GM12878 (cell line): Measurements from ENCODE around the gene SOX12. TPM values are rescaled to one million over a fixed set of nuclear protein-coding genes. Genes with fewer than 3 reads are reported as not detected.

Source experiments
- BRCA1 ChIP-seq: IDR thresholded peaks from 2 replicates; pipeline ENCODE4 v1.6.1; 2011; ENCODE audit warnings: low read depth, low read length, improper control_type of control experiment
- EED ChIP-seq: sonication (generic); IDR thresholded peaks from 2 replicates; pipeline ENCODE4 v1.6.1; 2016; ENCODE audit warnings: antibody characterized with exemption, low read depth
- POLR2A ChIP-seq: IDR thresholded peaks from 2 replicates; pipeline ENCODE4 v1.6.1; 2011; ENCODE audit warnings: low read depth, mild to moderate bottlenecking, low read length
- SIX5 ChIP-seq: IDR thresholded peaks from 2 replicates; pipeline ENCODE4 v1.6.1; 2011; ENCODE audit warnings: mild to moderate bottlenecking, low read depth, low read length, moderate library complexity; ENCODE audit not compliant: severe bottlenecking
- SREBF1 ChIP-seq: IDR thresholded peaks from 2 replicates; pipeline ENCODE4 v1.6.1; 2012; ENCODE audit warnings: mild to moderate bottlenecking, low read length
- STAT3 ChIP-seq: IDR thresholded peaks from 2 replicates; pipeline ENCODE4 v1.6.1; 2011; ENCODE audit warnings: low read depth, low read length, improper control_type of control experiment
- YY1 ChIP-seq: IDR thresholded peaks from 2 replicates; pipeline ENCODE4 v1.6.1; 2011; ENCODE audit warnings: low read depth, mild to moderate bottlenecking, low read length
- polyA plus RNA-seq, 11 experiments: library from polyadenylated mRNA; depleted of rRNA in 4 of 11; unstranded in 6 of 11; stranded (reverse) in 5 of 11; fragments of >200 nt; fragmentation: Nextera tagmentation in 4 of 11; fragmentation: Illumina TruSeq in 1 of 11; extraction: Ambion mirVana in 4 of 11; extraction: Trizol in 1 of 11; gene quantifications; 1 replicate in 1 of 11; 2 replicates in 10 of 11; pipeline versions ENCODE4 v1.2.1 to v1.2.3, GENCODE V29; 2011 to 2016; ENCODE audit warnings: inconsistent platforms in 2 of 11, missing spikeins in 2 of 11, low read depth in 1 of 11
- total RNA-seq, 4 experiments: library from RNA; depleted of rRNA in 3 of 4; stranded (reverse); fragments of >200 nt in 3 of 4; fragmentation: Illumina TruSeq in 1 of 4; extraction: Trizol in 1 of 4; gene quantifications; 2 replicates each; pipeline versions ENCODE4 v1.2.1 to v1.2.3, GENCODE V29; 2013 to 2021
- TF ChIP-seq, protein P1 (sequence below): fragments of 150-350 bp; IDR thresholded peaks from 2 replicates; pipeline ENCODE4 v1.6.1; 2016; ENCODE audit warnings: low read depth, low read length
- TF ChIP-seq, protein P2 (sequence below): fragments of 450-650 bp; IDR thresholded peaks from 2 replicates; pipeline ENCODE4 v1.6.1; 2016; ENCODE audit warnings: mild to moderate bottlenecking, moderate library complexity, borderline replicate concordance
- TF ChIP-seq, protein P3 (sequence below): IDR thresholded peaks from 2 replicates; pipeline ENCODE4 v1.6.1; 2012; ENCODE audit warnings: low read depth, low read length, improper control_type of control experiment
- TF ChIP-seq, protein P4 (sequence below): fragments of 450-650 bp; IDR thresholded peaks from 2 replicates; pipeline ENCODE4 v1.6.1; 2017; ENCODE audit warnings: mild to moderate bottlenecking, moderate library complexity
- TF ChIP-seq, protein P5 (sequence below): fragments of 450-650 bp; conservative IDR thresholded peaks from 2 replicates; pipeline ENCODE4 v1.6.1; 2017; ENCODE audit warnings: mild to moderate bottlenecking, moderate library complexity

The SOX12 gene
- total and polyA plus RNA-seq, 10 of the 15 experiments (the other 5 are each of a cell fraction or from before 2014, with no cell fraction given) = 0.50 to 17.9 (median 1.4) TPM

DNA sequence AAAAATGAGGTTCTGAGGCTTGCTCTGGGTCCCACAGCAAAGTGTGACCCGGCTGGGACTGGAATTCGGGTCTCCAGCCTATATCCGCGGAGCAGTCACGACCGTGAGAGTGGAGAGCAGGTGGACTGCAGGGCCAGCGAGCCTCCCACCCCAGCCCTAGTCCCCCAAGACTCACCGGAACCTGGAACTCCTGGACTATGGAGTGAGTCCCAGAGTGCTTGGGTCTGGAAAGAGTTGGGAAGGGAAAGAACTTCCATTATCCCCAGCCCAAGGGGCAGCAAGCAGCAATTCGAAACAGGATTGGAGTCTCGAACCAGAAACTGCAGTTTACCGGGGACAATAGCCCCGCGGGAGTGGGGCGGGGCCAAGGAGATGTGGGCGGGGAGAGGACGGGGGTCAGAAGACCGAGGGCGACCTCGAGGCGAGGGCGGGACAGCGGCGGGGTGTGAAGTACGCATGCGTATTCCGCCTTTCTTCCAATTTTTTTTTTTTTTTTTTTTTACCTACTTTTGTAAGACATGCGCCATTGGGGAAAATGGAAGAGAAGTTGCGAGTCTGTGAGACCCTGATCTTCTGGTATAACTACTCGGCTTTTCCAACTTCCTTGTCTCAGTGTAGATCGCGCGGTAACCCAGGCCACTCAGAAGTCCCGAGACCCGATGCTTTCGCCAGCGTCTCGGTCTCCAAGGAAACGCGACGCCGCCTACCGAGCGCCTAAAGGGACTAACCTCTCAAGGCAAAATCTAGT lies 35.1 kb upstream of the SOX12 start, which contains the start of gene C20orf96 (continued):
- TF ChIP-seq, protein P1, sequence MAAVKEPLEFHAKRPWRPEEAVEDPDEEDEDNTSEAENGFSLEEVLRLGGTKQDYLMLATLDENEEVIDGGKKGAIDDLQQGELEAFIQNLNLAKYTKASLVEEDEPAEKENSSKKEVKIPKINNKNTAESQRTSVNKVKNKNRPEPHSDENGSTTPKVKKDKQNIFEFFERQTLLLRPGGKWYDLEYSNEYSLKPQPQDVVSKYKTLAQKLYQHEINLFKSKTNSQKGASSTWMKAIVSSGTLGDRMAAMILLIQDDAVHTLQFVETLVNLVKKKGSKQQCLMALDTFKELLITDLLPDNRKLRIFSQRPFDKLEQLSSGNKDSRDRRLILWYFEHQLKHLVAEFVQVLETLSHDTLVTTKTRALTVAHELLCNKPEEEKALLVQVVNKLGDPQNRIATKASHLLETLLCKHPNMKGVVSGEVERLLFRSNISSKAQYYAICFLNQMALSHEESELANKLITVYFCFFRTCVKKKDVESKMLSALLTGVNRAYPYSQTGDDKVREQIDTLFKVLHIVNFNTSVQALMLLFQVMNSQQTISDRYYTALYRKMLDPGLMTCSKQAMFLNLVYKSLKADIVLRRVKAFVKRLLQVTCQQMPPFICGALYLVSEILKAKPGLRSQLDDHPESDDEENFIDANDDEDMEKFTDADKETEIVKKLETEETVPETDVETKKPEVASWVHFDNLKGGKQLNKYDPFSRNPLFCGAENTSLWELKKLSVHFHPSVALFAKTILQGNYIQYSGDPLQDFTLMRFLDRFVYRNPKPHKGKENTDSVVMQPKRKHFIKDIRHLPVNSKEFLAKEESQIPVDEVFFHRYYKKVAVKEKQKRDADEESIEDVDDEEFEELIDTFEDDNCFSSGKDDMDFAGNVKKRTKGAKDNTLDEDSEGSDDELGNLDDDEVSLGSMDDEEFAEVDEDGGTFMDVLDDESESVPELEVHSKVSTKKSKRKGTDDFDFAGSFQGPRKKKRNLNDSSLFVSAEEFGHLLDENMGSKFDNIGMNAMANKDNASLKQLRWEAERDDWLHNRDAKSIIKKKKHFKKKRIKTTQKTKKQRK = no peak
- TF ChIP-seq, protein P2, sequence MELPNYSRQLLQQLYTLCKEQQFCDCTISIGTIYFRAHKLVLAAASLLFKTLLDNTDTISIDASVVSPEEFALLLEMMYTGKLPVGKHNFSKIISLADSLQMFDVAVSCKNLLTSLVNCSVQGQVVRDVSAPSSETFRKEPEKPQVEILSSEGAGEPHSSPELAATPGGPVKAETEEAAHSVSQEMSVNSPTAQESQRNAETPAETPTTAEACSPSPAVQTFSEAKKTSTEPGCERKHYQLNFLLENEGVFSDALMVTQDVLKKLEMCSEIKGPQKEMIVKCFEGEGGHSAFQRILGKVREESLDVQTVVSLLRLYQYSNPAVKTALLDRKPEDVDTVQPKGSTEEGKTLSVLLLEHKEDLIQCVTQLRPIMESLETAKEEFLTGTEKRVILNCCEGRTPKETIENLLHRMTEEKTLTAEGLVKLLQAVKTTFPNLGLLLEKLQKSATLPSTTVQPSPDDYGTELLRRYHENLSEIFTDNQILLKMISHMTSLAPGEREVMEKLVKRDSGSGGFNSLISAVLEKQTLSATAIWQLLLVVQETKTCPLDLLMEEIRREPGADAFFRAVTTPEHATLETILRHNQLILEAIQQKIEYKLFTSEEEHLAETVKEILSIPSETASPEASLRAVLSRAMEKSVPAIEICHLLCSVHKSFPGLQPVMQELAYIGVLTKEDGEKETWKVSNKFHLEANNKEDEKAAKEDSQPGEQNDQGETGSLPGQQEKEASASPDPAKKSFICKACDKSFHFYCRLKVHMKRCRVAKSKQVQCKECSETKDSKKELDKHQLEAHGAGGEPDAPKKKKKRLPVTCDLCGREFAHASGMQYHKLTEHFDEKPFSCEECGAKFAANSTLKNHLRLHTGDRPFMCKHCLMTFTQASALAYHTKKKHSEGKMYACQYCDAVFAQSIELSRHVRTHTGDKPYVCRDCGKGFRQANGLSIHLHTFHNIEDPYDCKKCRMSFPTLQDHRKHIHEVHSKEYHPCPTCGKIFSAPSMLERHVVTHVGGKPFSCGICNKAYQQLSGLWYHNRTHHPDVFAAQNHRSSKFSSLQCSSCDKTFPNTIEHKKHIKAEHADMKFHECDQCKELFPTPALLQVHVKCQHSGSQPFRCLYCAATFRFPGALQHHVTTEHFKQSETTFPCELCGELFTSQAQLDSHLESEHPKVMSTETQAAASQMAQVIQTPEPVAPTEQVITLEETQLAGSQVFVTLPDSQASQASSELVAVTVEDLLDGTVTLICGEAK = peak; percentile 53; the same call in 1 of the 2 replicates
- 0 out of 2 replicates have a peak, but pooled peaks have one; percentile 42 for TF ChIP-seq BRCA1
- TF ChIP-seq, protein P3, sequence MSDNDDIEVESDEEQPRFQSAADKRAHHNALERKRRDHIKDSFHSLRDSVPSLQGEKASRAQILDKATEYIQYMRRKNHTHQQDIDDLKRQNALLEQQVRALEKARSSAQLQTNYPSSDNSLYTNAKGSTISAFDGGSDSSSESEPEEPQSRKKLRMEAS = peak; percentile 62; the same call in 1 of the 2 replicates
- no peak for TF ChIP-seq STAT3
- TF ChIP-seq POLR2A = 0 out of 2 replicates have a peak, but pooled peaks have one; percentile 29
- TF ChIP-seq YY1 = peak; percentile 54
- TF ChIP-seq, protein P4, sequence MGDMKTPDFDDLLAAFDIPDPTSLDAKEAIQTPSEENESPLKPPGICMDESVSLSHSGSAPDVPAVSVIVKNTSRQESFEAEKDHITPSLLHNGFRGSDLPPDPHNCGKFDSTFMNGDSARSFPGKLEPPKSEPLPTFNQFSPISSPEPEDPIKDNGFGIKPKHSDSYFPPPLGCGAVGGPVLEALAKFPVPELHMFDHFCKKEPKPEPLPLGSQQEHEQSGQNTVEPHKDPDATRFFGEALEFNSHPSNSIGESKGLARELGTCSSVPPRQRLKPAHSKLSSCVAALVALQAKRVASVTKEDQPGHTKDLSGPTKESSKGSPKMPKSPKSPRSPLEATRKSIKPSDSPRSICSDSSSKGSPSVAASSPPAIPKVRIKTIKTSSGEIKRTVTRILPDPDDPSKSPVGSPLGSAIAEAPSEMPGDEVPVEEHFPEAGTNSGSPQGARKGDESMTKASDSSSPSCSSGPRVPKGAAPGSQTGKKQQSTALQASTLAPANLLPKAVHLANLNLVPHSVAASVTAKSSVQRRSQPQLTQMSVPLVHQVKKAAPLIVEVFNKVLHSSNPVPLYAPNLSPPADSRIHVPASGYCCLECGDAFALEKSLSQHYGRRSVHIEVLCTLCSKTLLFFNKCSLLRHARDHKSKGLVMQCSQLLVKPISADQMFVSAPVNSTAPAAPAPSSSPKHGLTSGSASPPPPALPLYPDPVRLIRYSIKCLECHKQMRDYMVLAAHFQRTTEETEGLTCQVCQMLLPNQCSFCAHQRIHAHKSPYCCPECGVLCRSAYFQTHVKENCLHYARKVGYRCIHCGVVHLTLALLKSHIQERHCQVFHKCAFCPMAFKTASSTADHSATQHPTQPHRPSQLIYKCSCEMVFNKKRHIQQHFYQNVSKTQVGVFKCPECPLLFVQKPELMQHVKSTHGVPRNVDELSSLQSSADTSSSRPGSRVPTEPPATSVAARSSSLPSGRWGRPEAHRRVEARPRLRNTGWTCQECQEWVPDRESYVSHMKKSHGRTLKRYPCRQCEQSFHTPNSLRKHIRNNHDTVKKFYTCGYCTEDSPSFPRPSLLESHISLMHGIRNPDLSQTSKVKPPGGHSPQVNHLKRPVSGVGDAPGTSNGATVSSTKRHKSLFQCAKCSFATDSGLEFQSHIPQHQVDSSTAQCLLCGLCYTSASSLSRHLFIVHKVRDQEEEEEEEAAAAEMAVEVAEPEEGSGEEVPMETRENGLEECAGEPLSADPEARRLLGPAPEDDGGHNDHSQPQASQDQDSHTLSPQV = no peak
- 0 out of 2 replicates have a peak, but pooled peaks have one; percentile 27 for TF ChIP-seq EED
- TF ChIP-seq SREBF1 = no peak
- TF ChIP-seq, protein P5, sequence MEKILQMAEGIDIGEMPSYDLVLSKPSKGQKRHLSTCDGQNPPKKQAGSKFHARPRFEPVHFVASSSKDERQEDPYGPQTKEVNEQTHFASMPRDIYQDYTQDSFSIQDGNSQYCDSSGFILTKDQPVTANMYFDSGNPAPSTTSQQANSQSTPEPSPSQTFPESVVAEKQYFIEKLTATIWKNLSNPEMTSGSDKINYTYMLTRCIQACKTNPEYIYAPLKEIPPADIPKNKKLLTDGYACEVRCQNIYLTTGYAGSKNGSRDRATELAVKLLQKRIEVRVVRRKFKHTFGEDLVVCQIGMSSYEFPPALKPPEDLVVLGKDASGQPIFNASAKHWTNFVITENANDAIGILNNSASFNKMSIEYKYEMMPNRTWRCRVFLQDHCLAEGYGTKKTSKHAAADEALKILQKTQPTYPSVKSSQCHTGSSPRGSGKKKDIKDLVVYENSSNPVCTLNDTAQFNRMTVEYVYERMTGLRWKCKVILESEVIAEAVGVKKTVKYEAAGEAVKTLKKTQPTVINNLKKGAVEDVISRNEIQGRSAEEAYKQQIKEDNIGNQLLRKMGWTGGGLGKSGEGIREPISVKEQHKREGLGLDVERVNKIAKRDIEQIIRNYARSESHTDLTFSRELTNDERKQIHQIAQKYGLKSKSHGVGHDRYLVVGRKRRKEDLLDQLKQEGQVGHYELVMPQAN = peak; percentile 96
- peak; percentile 39 for TF ChIP-seq SIX5
